ENCODE results near the gene PPP1R14D.

Gene PPP1R14D

GRCh38 chr15:40815042-40815698 is 13.3 kb downstream of the PPP1R14D start:
- no peak for DNase-seq

- no peak for DNase-seq
These were observed 15.6 kb downstream of the PPP1R14D start for GRCh38 chr15:40812721-40813425.

- DNase-seq: no peak
These were observed 19.6 kb downstream of the PPP1R14D start for GRCh38 chr15:40808861-40809450.

- no peak for DNase-seq
These were observed 20.5 kb downstream of the PPP1R14D start for GRCh38 chr15:40807888-40808461.

GRCh38 chr15:40807028-40807887 is 21.2 kb downstream of the PPP1R14D start, which contains the start of the genes DNAJC17 and ZFYVE19:
Gene DNAJC17, minus strand, starts transcription at chr15:40807473. Its CDS starts 27 bp downstream, at chr15:40807446.
Gene ZFYVE19, plus strand, starts transcription at chr15:40807089. Its CDS starts 501 bp downstream, at chr15:40807590.
- peak; percentile 90 for DNase-seq

GRCh38 chr15:40806672-40807027 is 21.9 kb downstream of the PPP1R14D start:
- no peak for DNase-seq

GRCh38 chr15:40803688-40804087 is 24.8 kb downstream of the PPP1R14D start:
- DNase-seq: no peak

- DNase-seq: no peak
These were observed 25.4 kb downstream of the PPP1R14D start for GRCh38 chr15:40803076-40803475.

- no peak for DNase-seq
These were observed 29.0 kb downstream of the PPP1R14D start for GRCh38 chr15:40799523-40799922.

GRCh38 chr15:40796512-40796911 is 32.0 kb downstream of the PPP1R14D start:
- DNase-seq: no peak

GRCh38 chr15:40796041-40796440 is 32.5 kb downstream of the PPP1R14D start:
- no peak for DNase-seq

- no peak for DNase-seq
These were observed 35.1 kb downstream of the PPP1R14D start for GRCh38 chr15:40793216-40793989.

- DNase-seq: no peak
These were observed 36.1 kb downstream of the PPP1R14D start for GRCh38 chr15:40792394-40792793.

- DNase-seq: no peak
These were observed 37.8 kb downstream of the PPP1R14D start for GRCh38 chr15:40790718-40791117.

GRCh38 chr15:40789999-40790398 is 38.5 kb downstream of the PPP1R14D start:
- no peak for DNase-seq

GRCh38 chr15:40789119-40789518 is 39.4 kb downstream of the PPP1R14D start:
- DNase-seq: no peak

GRCh38 chr15:40787991-40788390 is 40.5 kb downstream of the PPP1R14D start:
- DNase-seq: no peak

- DNase-seq: peak; percentile 64
These were observed 41.1 kb downstream of the PPP1R14D start for GRCh38 chr15:40787344-40787841.

- DNase-seq: no peak
These were observed 42.7 kb downstream of the PPP1R14D start for GRCh38 chr15:40785814-40786213.

- DNase-seq: no peak
These were observed 43.3 kb downstream of the PPP1R14D start for GRCh38 chr15:40785164-40785563.

GRCh38 chr15:40782609-40783227 is 45.8 kb downstream of the PPP1R14D start:
- peak; percentile 71 for DNase-seq

Measured in activated T-cell treated with anti-CD3 and anti-CD28 coated beads for 4 hours (primary cell).